GM19438 (cell line): Measurements from ENCODE around the gene GSG1L.

Experiments used
- ATAC-seq: cut with Tn5 transposase; IDR thresholded peaks from one replicate; pipeline ENCODE4 v1.9.1; 2021; ENCODE audit warnings: low read depth; ENCODE audit not compliant: unreplicated experiment

GSG1L gene

GRCh38 chr16:27803775-27804549 lies 259.6 kb downstream of the GSG1L start:
- no peak for ATAC-seq

- ATAC-seq, result no peak
Observed at GRCh38 chr16:27802664-27803439, 260.7 kb downstream of the GSG1L start.

- no peak for ATAC-seq
Observed at GRCh38 chr16:27801289-27801945, 262.1 kb downstream of the GSG1L start.

GRCh38 chr16:27800817-27801216 lies 262.7 kb downstream of the GSG1L start:
- no peak for ATAC-seq

- no peak for ATAC-seq
Observed at GRCh38 chr16:27799896-27800295, 263.6 kb downstream of the GSG1L start.

GRCh38 chr16:27798241-27798640 lies 265.3 kb downstream of the GSG1L start:
- ATAC-seq, result no peak

- ATAC-seq, result no peak
Observed at GRCh38 chr16:27795992-27796614, 267.4 kb downstream of the GSG1L start.

- no peak for ATAC-seq
Observed at GRCh38 chr16:27793249-27793622, 270.3 kb downstream of the GSG1L start.

GRCh38 chr16:27792486-27793248 lies 270.8 kb downstream of the GSG1L start:
- ATAC-seq, result no peak

GRCh38 chr16:27791404-27791719 lies 272.2 kb downstream of the GSG1L start:
- no peak for ATAC-seq

- no peak for ATAC-seq
Observed at GRCh38 chr16:27790546-27791403, 272.7 kb downstream of the GSG1L start.

GRCh38 chr16:27789595-27790241 lies 273.8 kb downstream of the GSG1L start:
- ATAC-seq, result no peak

GRCh38 chr16:27789150-27789549 lies 274.4 kb downstream of the GSG1L start:
- no peak for ATAC-seq

- no peak for ATAC-seq
Observed at GRCh38 chr16:27787665-27788064, 275.8 kb downstream of the GSG1L start.

GRCh38 chr16:27786923-27787625 lies 276.4 kb downstream of the GSG1L start:
- ATAC-seq, result no peak

GRCh38 chr16:27786221-27786922 lies 277.1 kb downstream of the GSG1L start:
- ATAC-seq, result no peak

- ATAC-seq, result no peak
Observed at GRCh38 chr16:27785307-27785678, 278.2 kb downstream of the GSG1L start.
